HepG2 (cell line): ENCODE measurements around the gene ATRIP. TPM values are rescaled to one million over a fixed set of nuclear protein-coding genes. Genes with fewer than 3 reads are reported as not detected.

Experiments used
- ARHGAP35 ChIP-seq: sonication (generic); formaldehyde crosslinking; IDR thresholded peaks from 2 replicates; pipeline ENCODE4 v1.9.0; 2022; ENCODE audit warnings: mild to moderate bottlenecking, inconsistent platforms, moderate library complexity, missing genetic modification reagents, borderline replicate concordance
- CHD2 ChIP-seq: IDR thresholded peaks from 2 replicates; pipeline ENCODE4 v1.6.1; 2011; ENCODE audit warnings: low read depth, low read length, improper control_type of control experiment
- NFIB ChIP-seq: sonication (generic); formaldehyde crosslinking; IDR thresholded peaks from 2 replicates; pipeline ENCODE4 v1.9.0; 2021; ENCODE audit warnings: missing genetic modification reagents, mild to moderate bottlenecking, borderline replicate concordance
- NFYB ChIP-seq: sonication (generic); formaldehyde crosslinking; IDR thresholded peaks from 2 replicates; pipeline ENCODE4 v1.4.0; 2020; ENCODE audit warnings: missing genetic modification reagents
- NRL ChIP-seq: sonication (generic); formaldehyde crosslinking; IDR thresholded peaks from 2 replicates; pipeline ENCODE4 v1.5.0; 2020; ENCODE audit warnings: missing genetic modification reagents, mild to moderate bottlenecking, moderate library complexity, borderline replicate concordance
- PHB2 ChIP-seq: fragments of 450-650 bp; IDR thresholded peaks from 2 replicates; pipeline ENCODE4 v1.6.1; 2018; ENCODE audit not compliant: partially characterized antibody
- SIX1 ChIP-seq: sonication (generic); formaldehyde crosslinking; IDR thresholded peaks from 2 replicates; pipeline ENCODE4 v1.4.0; 2020; ENCODE audit warnings: missing genetic modification reagents, borderline replicate concordance
- WIZ ChIP-seq: sonication (generic); formaldehyde crosslinking; IDR thresholded peaks from 2 replicates; pipeline ENCODE4 v1.5.1; 2020; ENCODE audit warnings: mild to moderate bottlenecking, missing genetic modification reagents
- XRCC5 ChIP-seq: fragments of 200-400 bp; formaldehyde crosslinking; optimal IDR thresholded peaks from 2 replicates; pipeline ENCODE3; 2017; ENCODE audit warnings: mild to moderate bottlenecking, low read length
- ZFP1 ChIP-seq: IDR thresholded peaks from 2 replicates; pipeline ENCODE4 v1.6.1; 2016
- ZFX ChIP-seq: sonication (generic); formaldehyde crosslinking; IDR thresholded peaks from 2 replicates; pipeline ENCODE4 v1.4.0; 2020; ENCODE audit warnings: mild to moderate bottlenecking, low read depth, missing genetic modification reagents, moderate library complexity
- ZNF713 ChIP-seq: sonication (generic); formaldehyde crosslinking; IDR thresholded peaks from 2 replicates; pipeline ENCODE4 v1.4.0; 2020; ENCODE audit warnings: mild to moderate bottlenecking, missing genetic modification reagents
- polyA plus RNA-seq, 8 experiments: library from polyadenylated mRNA; depleted of rRNA in 3 of 8; stranded (reverse) in 7 of 8; unstranded in 1 of 8; fragments of >200 nt; fragmentation: Illumina TruSeq in 4 of 8; extraction: Trizol in 4 of 8; gene quantifications; 2 replicates each; pipeline versions ENCODE4 v1.2.1 to v1.2.3, GENCODE V29; 2011 to 2016; ENCODE audit warnings: low read depth in 4 of 8, missing spikeins in 1 of 8, mixed read lengths in 1 of 8; ENCODE audit not compliant: insufficient read depth in 1 of 8
- total RNA-seq, 5 experiments: library from RNA; depleted of rRNA; stranded (reverse); fragments of >200 nt; fragmentation: Illumina TruSeq; extraction: Trizol; gene quantifications; 2 replicates each; pipeline ENCODE4 v1.2.3, GENCODE V29; 2016; ENCODE audit warnings: low read depth in 1 of 5
- TF ChIP-seq, protein P1 (sequence below): sonication (generic); formaldehyde crosslinking; IDR thresholded peaks from 2 replicates; pipeline ENCODE4 v1.4.0; 2020; ENCODE audit warnings: mild to moderate bottlenecking, missing genetic modification reagents, borderline replicate concordance
- TF ChIP-seq, protein P2 (sequence below): sonication (generic); formaldehyde crosslinking; IDR thresholded peaks from 2 replicates; pipeline ENCODE4 v1.9.0; 2021; ENCODE audit warnings: missing genetic modification reagents, mild to moderate bottlenecking, borderline replicate concordance
- TF ChIP-seq, protein P3 (sequence below): sonication (generic); formaldehyde crosslinking; IDR thresholded peaks from 2 replicates; pipeline ENCODE4 v1.4.0; 2020; ENCODE audit warnings: mild to moderate bottlenecking, missing genetic modification reagents, borderline replicate concordance
- TF ChIP-seq, protein P4 (sequence below): sonication (generic); formaldehyde crosslinking; IDR thresholded peaks from 2 replicates; pipeline ENCODE4 v1.5.0; 2020; ENCODE audit warnings: mild to moderate bottlenecking, missing genetic modification reagents
- TF ChIP-seq, protein P5 (sequence below): sonication (generic); formaldehyde crosslinking; IDR thresholded peaks from 2 replicates; pipeline ENCODE4 v1.8.1; 2023; ENCODE audit warnings: mild to moderate bottlenecking, moderate library complexity, missing genetic modification reagents

The ATRIP gene
- total and polyA plus RNA-seq, 2 of the 13 experiments (the other 11 are each of a cell fraction or from before 2014, with no cell fraction given) = 5.1 to 12.5 TPM

DNA sequence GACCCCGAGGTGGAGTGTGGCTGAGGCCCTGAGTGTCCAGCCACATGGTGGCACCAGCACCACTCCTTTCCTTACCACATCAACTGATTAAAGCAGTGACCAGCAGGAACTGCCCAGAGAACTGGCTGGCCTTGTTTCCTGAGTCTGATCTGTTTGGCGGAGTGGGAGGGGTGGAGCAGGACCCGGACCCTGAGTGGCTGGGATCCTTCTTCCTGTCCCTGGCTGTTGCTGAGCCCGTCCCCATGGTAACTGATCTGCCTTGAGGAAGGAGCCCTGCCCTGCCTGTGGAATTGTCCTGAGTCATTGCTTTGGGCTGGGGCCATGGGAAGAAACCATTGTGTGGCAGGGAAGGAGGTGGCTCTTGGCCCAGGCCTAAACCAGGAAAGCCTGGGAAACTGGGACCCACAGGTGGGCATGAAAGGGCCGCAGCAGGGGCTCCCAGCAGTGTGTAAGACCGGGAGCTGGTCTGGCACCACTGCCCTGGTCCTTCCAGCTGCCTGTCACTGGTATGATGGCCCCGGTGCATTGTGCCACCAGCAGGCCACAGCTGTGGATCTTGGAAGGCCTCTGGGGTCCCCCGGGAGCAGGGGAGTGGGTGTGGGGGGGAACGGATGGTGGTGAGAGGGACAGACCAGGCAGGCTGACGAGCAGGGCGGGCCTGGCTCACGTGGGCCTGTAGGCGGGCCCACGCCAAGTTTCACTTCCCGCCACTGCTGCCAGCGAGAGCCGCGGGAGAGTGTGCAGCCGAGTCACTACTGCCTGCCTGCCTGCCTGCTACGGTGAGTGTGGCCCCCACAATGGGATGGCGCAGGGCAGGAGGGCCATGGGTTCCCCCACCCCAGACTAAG lies 19.2 kb downstream of the ATRIP start (continued):
- TF ChIP-seq ARHGAP35 (CRISPR knock-in tag) (no peak), NFIB (CRISPR knock-in tag) (no peak), SIX1 (no peak), CHD2 (no peak), XRCC5 (peak; percentile 66), ZFX (peak; percentile 77), ZNF713 (CRISPR knock-in tag) (no peak), NRL (no peak), WIZ (CRISPR knock-in tag) (no peak), PHB2 (no peak), ZFP1 (CRISPR knock-in tag) (no peak), NFYB (CRISPR knock-in tag) (no peak)
- TF ChIP-seq, protein P1, sequence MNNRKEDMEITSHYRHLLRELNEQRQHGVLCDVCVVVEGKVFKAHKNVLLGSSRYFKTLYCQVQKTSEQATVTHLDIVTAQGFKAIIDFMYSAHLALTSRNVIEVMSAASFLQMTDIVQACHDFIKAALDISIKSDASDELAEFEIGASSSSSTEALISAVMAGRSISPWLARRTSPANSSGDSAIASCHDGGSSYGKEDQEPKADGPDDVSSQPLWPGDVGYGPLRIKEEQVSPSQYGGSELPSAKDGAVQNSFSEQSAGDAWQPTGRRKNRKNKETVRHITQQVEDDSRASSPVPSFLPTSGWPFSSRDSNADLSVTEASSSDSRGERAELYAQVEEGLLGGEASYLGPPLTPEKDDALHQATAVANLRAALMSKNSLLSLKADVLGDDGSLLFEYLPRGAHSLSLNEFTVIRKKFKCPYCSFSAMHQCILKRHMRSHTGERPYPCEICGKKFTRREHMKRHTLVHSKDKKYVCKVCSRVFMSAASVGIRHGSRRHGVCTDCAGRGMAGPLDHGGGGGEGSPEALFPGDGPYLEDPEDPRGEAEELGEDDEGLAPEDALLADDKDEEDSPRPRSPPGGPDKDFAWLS (CRISPR knock-in tag) = no peak
- TF ChIP-seq, protein P2, sequence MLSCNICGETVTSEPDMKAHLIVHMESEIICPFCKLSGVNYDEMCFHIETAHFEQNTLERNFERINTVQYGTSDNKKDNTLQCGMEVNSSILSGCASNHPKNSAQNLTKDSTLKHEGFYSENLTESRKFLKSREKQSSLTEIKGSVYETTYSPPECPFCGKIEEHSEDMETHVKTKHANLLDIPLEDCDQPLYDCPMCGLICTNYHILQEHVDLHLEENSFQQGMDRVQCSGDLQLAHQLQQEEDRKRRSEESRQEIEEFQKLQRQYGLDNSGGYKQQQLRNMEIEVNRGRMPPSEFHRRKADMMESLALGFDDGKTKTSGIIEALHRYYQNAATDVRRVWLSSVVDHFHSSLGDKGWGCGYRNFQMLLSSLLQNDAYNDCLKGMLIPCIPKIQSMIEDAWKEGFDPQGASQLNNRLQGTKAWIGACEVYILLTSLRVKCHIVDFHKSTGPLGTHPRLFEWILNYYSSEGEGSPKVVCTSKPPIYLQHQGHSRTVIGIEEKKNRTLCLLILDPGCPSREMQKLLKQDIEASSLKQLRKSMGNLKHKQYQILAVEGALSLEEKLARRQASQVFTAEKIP (CRISPR knock-in tag) = no peak
- TF ChIP-seq, protein P3, sequence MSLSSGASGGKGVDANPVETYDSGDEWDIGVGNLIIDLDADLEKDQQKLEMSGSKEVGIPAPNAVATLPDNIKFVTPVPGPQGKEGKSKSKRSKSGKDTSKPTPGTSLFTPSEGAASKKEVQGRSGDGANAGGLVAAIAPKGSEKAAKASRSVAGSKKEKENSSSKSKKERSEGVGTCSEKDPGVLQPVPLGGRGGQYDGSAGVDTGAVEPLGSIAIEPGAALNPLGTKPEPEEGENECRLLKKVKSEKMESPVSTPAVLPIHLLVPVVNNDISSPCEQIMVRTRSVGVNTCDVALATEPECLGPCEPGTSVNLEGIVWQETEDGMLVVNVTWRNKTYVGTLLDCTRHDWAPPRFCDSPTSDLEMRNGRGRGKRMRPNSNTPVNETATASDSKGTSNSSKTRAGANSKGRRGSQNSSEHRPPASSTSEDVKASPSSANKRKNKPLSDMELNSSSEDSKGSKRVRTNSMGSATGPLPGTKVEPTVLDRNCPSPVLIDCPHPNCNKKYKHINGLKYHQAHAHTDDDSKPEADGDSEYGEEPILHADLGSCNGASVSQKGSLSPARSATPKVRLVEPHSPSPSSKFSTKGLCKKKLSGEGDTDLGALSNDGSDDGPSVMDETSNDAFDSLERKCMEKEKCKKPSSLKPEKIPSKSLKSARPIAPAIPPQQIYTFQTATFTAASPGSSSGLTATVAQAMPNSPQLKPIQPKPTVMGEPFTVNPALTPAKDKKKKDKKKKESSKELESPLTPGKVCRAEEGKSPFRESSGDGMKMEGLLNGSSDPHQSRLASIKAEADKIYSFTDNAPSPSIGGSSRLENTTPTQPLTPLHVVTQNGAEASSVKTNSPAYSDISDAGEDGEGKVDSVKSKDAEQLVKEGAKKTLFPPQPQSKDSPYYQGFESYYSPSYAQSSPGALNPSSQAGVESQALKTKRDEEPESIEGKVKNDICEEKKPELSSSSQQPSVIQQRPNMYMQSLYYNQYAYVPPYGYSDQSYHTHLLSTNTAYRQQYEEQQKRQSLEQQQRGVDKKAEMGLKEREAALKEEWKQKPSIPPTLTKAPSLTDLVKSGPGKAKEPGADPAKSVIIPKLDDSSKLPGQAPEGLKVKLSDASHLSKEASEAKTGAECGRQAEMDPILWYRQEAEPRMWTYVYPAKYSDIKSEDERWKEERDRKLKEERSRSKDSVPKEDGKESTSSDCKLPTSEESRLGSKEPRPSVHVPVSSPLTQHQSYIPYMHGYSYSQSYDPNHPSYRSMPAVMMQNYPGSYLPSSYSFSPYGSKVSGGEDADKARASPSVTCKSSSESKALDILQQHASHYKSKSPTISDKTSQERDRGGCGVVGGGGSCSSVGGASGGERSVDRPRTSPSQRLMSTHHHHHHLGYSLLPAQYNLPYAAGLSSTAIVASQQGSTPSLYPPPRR (CRISPR knock-in tag) = peak; percentile 45; the same call in 1 of the 2 replicates
- TF ChIP-seq, protein P4, sequence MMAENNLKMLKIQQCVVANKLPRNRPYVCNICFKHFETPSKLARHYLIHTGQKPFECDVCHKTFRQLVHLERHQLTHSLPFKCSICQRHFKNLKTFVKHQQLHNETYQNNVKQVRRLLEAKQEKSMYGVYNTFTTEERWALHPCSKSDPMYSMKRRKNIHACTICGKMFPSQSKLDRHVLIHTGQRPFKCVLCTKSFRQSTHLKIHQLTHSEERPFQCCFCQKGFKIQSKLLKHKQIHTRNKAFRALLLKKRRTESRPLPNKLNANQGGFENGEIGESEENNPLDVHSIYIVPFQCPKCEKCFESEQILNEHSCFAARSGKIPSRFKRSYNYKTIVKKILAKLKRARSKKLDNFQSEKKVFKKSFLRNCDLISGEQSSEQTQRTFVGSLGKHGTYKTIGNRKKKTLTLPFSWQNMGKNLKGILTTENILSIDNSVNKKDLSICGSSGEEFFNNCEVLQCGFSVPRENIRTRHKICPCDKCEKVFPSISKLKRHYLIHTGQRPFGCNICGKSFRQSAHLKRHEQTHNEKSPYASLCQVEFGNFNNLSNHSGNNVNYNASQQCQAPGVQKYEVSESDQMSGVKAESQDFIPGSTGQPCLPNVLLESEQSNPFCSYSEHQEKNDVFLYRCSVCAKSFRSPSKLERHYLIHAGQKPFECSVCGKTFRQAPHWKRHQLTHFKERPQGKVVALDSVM (CRISPR knock-in tag) = no peak
- TF ChIP-seq, protein P5, sequence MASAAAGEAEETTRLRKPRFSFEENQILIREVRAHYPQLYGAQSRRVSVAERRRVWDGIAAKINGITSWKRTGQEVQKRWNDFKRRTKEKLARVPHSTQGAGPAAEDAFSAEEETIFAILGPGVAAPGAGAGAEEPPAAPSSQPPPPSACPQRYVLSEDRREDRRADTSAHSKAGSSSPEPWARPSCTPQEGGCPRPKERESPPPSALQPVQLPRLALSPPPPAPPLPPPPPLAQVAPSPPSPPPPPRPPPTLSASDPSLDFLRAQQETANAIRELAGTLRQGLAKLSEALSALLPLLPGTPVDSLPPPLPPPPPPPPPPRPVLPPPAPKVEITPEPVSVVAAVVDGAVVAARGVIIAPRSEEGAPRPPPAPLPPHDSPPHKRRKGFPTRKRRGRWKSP (CRISPR knock-in tag) = no peak
